CD4-positive, alpha-beta memory T cell (primary cell): ENCODE measurements around the gene CPA4. TPM values are rescaled to one million over a fixed set of nuclear protein-coding genes. Genes with fewer than 3 reads are reported as not detected.

ENCODE experiments used
- CTCF ChIA-PET: fragments of 350-600 bp; sonication (Branson Sonifier 250); formaldehyde crosslinking; loops from one replicate; lab custom pipeline; 2021; ENCODE audit warnings: inconsistent platforms; ENCODE audit not compliant: partially characterized antibody; lab: Charles Lee
- POLR2A ChIA-PET: fragments of 350-600 bp; sonication (Branson Sonifier 250); formaldehyde crosslinking; loops from one replicate; lab custom pipeline; 2021; ENCODE audit not compliant: partially characterized antibody; lab: Charles Lee
- DNase-seq, 5 donors: peaks; one replicate each; pipeline versions ENCODE4 v3.0.0 to v3.0.0-alpha.2; 2020 to 2022; ENCODE audit warnings: mixed read lengths in 1 of 5
- H3K27ac ChIP-seq: one replicate; pipeline ENCODE4 v1.7.0; 2013; ENCODE audit warnings: low read depth, low read length
- H3K27me3 ChIP-seq: 2 replicates; pipeline ENCODE4 v1.7.0; 2013; ENCODE audit warnings: mild to moderate bottlenecking, low read length, moderate library complexity; ENCODE audit not compliant: insufficient read depth
- H3K36me3 ChIP-seq: 2 replicates; pipeline ENCODE4 v1.7.0; 2013; ENCODE audit warnings: mild to moderate bottlenecking, low read length, moderate library complexity; ENCODE audit not compliant: insufficient read depth
- H3K4me1 ChIP-seq: 2 replicates; pipeline ENCODE4 v1.7.0; 2013; ENCODE audit warnings: mild to moderate bottlenecking, low read length, moderate library complexity; ENCODE audit not compliant: insufficient read depth
- H3K4me3 ChIP-seq, 2 donors: one replicate each; pipeline ENCODE4 v1.7.0; 2013; ENCODE audit warnings: low read length in 2 of 2, mild to moderate bottlenecking in 1 of 2
- H3K9me3 ChIP-seq, 2 donors: one replicate each; pipeline ENCODE4 v1.7.0; 2013; ENCODE audit warnings: low read length in 2 of 2, control low read depth in 1 of 2; ENCODE audit not compliant: control insufficient read depth in 1 of 2
- H3K27ac Mint-ChIP-seq, 7 donors: one replicate each; pipeline ENCODE4 v1.8.0; 2020 to 2021; ENCODE audit warnings: mixed read lengths in 7 of 7, mild to moderate bottlenecking in 6 of 7, inconsistent platforms in 3 of 7, moderate library complexity in 3 of 7
- H3K27me3 Mint-ChIP-seq, 2 donors: one replicate each; pipeline ENCODE4 v1.8.0; 2020 to 2021; ENCODE audit warnings: mixed read lengths in 2 of 2
- H3K36me3 Mint-ChIP-seq, 2 donors: one replicate each; pipeline ENCODE4 v1.8.0; 2020 to 2021; ENCODE audit warnings: mixed read lengths in 2 of 2, inconsistent platforms in 1 of 2, mild to moderate bottlenecking in 1 of 2
- H3K4me1 Mint-ChIP-seq, 4 donors: one replicate each; pipeline ENCODE4 v1.8.0; 2020 to 2021; ENCODE audit warnings: mixed read lengths in 4 of 4, mild to moderate bottlenecking in 1 of 4
- H3K4me3 Mint-ChIP-seq, 8 donors: one replicate each; pipeline ENCODE4 v1.8.0; 2020 to 2021; ENCODE audit warnings: mixed read lengths in 8 of 8, mild to moderate bottlenecking in 7 of 8, moderate library complexity in 6 of 8, inconsistent platforms in 3 of 8
- H3K9me3 Mint-ChIP-seq, 8 donors: one replicate each; pipeline ENCODE4 v1.8.0; 2020 to 2021; ENCODE audit warnings: mixed read lengths in 8 of 8, mild to moderate bottlenecking in 5 of 8, inconsistent platforms in 3 of 8, moderate library complexity in 1 of 8
- intact Hi-C: fragments of 100-400 bp; cut with micrococcal nuclease; formaldehyde crosslinking; loops from one replicate; pipeline ENCODE4 v1.15.1; 2023
- polyA plus RNA-seq, 2 donors: library from polyadenylated mRNA; unstranded; fragments of 300-500 nt; fragmentation: Illumina TruSeq; gene quantifications; one replicate each; pipeline ENCODE4 v1.2.3, GENCODE V29; 2021
- total RNA-seq, 2 experiments: library from RNA; stranded (reverse); gene quantifications; one replicate each; pipeline ENCODE4 v1.2.3, GENCODE V29; 2021

The CPA4 gene
- total and polyA plus RNA-seq, 4 experiments from 2014 or later = not detected

DNA sequence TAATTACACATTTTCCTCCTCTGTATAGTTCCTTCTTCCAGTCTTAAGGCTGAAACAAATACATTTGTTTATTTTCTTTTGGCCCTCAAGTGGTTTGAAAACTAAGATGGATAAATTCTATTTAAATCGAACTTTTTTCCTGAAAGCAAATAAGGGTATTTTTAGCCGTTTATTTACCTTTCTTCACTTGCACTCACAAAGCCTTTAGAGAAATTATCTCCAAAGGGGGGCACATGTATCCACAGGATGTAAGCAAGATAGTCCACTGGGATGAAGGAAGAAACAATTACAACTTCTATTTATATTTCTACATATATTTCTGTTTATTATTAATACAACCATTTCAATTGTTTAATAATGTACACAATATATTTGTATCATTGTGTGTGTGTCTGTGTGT, 10.2 kb downstream of the CPA4 start:
- intact Hi-C loops = no loop called here
- H3K27me3 Mint-ChIP-seq = peaks cover 5 to 8% of the 10 kb centered on the region in 2 donors
- Histone ChIP-seq H3K27me3 (no peaks in the 10 kb centered on the region), H3K4me3 (no peak overlapping the region), H3K9me3 (no peaks in the 10 kb centered on the region), H3K36me3 (no peaks in the 10 kb centered on the region), H3K4me1 (no peaks in the 10 kb centered on the region), H3K27ac (no peak overlapping the region)
- CTCF ChIA-PET = interaction anchor here (1.1 kb wide), 1 partner anchor 9 kb away, joined by 4 read pairs; no protein-coding TSS in a partner anchor
- DNase-seq = no peak
- H3K4me3 Mint-ChIP-seq = no peak overlapping the region
- POLR2A ChIA-PET = no interaction called here
- H3K4me1 Mint-ChIP-seq = no peaks in the 10 kb centered on the region
- H3K27ac Mint-ChIP-seq = no peak overlapping the region
- no peaks in the 10 kb centered on the region for H3K9me3 Mint-ChIP-seq
- H3K36me3 Mint-ChIP-seq = no peaks in the 10 kb centered on the region

DNA sequence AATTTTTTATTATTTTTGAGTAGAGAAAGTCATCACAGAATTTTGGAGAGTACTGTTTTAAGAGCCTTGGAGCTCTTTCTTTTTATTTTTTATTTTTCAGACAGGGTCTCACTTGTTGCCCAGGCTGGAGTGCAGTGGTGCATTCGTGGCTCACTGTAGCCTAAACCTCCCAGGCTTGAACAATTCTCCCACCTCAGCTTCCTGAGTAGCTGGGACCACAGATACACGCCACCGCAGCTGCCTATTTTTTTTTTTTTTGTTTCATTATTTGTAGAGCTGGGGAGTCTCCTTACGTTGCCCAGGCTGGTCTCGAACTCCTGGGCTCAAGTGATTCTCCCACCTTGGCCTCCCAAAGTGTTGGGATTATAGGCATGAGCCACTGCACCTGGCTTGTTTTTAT, 10.6 kb downstream of the CPA4 start:
- Histone ChIP-seq H3K27me3 (no peaks in the 10 kb centered on the region), H3K36me3 (no peaks in the 10 kb centered on the region), H3K27ac (no peak overlapping the region), H3K4me1 (no peaks in the 10 kb centered on the region), H3K9me3 (no peaks in the 10 kb centered on the region), H3K4me3 (no peak overlapping the region)
- no peak overlapping the region for H3K4me3 Mint-ChIP-seq
- H3K27ac Mint-ChIP-seq = no peak overlapping the region
- no peaks in the 10 kb centered on the region for H3K9me3 Mint-ChIP-seq
- no peaks in the 10 kb centered on the region for H3K36me3 Mint-ChIP-seq
- intact Hi-C loops = no loop called here
- H3K27me3 Mint-ChIP-seq = peaks cover 5 to 8% of the 10 kb centered on the region in 2 donors
- H3K4me1 Mint-ChIP-seq = no peaks in the 10 kb centered on the region
- POLR2A ChIA-PET = no interaction called here
- CTCF ChIA-PET = interaction anchor here (1.1 kb wide), 1 partner anchor 10 kb away, joined by 4 read pairs; no protein-coding TSS in a partner anchor
- no peak for DNase-seq

DNA sequence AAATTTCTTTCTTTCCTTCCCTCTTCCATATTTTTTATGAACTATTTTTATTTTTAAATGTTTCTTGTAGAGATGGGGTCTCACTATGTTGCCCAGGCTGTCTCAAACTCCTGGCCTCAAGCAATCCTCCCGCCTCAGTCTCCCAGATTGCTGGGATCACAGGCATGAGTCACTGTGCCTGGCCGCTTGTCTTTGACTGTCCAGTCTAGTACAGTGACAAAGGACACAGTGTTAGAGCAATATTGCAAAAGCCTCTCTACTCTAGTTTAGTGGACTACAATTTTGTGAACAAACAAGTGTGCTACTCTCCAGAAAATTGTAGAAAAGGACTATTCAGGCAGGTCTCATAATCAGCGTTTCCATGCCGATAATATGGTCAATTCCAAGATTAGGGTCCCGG, 11.0 kb downstream of the CPA4 start:
- Mint-ChIP-seq H3K36me3 (no peaks in the 10 kb centered on the region), H3K4me1 (no peaks in the 10 kb centered on the region), H3K9me3 (no peaks in the 10 kb centered on the region), H3K27ac (no peak overlapping the region), H3K4me3 (no peak overlapping the region), H3K27me3 (peaks cover 5 to 8% of the 10 kb centered on the region in 2 donors)
- H3K4me1 ChIP-seq = no peaks in the 10 kb centered on the region
- H3K4me3 ChIP-seq = no peak overlapping the region
- H3K36me3 ChIP-seq = no peaks in the 10 kb centered on the region
- no peaks in the 10 kb centered on the region for H3K27me3 ChIP-seq
- no peak overlapping the region for H3K27ac ChIP-seq
- POLR2A ChIA-PET = no interaction called here
- DNase-seq = no peak
- no peaks in the 10 kb centered on the region for H3K9me3 ChIP-seq
- CTCF ChIA-PET = interaction anchor here (1.1 kb wide), 1 partner anchor 10 kb away, joined by 4 read pairs; no protein-coding TSS in a partner anchor
- intact Hi-C loops = no loop called here

DNA sequence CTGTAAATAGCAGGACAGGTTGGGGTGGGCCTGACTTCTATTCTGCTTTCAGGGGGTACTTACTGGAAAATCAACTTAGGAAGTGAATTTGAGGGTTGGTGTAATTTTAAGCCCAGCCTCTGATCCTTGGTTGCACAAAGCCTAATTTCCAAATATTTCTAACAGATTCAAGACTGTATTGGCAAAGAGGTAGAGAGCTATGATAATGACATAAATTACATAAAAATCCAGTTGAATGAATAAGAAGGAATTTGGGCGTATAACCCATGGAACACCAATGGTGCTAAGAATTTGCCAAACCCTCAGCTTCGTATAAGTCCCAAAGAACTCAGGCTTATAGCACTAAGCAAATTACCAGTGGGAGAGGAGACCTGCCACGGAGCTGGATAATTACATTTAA, 11.9 kb downstream of the CPA4 start:
- no peak overlapping the region for H3K4me3 Mint-ChIP-seq
- H3K27ac Mint-ChIP-seq = no peak overlapping the region
- H3K9me3 Mint-ChIP-seq = no peaks in the 10 kb centered on the region
- Histone ChIP-seq H3K9me3 (no peaks in the 10 kb centered on the region), H3K4me1 (no peaks in the 10 kb centered on the region), H3K36me3 (no peaks in the 10 kb centered on the region), H3K27me3 (no peaks in the 10 kb centered on the region), H3K4me3 (no peak overlapping the region), H3K27ac (no peak overlapping the region)
- ChIA-PET CTCF (interaction anchor here (1.0 kb wide), 1 partner anchor 11 kb away, joined by 3 read pairs; no protein-coding TSS in a partner anchor), POLR2A (no interaction called here)
- H3K27me3 Mint-ChIP-seq = peaks cover 5 to 8% of the 10 kb centered on the region in 2 donors
- no peaks in the 10 kb centered on the region for H3K36me3 Mint-ChIP-seq
- intact Hi-C loops = no loop called here
- no peak for DNase-seq
- no peaks in the 10 kb centered on the region for H3K4me1 Mint-ChIP-seq

DNA sequence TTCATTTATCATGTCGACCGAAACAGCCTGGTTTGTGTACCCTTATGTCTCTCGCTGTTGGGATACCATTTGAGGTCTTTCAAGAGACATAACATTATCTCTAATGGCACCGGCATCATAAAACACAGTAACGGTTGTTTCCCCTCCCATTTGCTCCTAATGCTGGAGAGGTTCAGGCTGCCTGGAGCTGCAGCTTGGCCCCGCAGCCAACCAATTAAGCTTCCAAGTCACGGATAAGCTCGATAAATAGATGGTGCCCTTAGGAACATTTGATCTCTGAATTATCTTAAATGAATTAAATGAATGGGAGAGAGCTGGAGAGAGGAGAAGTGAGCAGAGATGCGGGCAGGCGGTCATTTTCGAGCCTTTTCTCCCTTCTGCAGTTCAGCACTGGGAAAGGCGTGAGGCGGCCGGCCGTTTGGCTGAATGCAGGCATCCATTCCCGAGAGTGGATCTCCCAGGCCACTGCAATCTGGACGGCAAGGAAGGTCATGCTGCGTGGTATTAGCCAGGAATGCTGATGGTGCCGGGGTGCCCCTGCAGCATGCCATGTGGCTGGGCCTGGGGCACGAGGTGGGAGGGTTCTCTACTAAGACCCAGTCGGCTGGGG, 12.6 kb downstream of the CPA4 start:
- Histone ChIP-seq H3K36me3 (no peaks in the 10 kb centered on the region), H3K27ac (no peak overlapping the region), H3K4me1 (no peaks in the 10 kb centered on the region), H3K27me3 (no peaks in the 10 kb centered on the region), H3K4me3 (no peak overlapping the region), H3K9me3 (no peaks in the 10 kb centered on the region)
- intact Hi-C loops = no loop called here
- H3K9me3 Mint-ChIP-seq = no peaks in the 10 kb centered on the region
- H3K4me3 Mint-ChIP-seq = no peak overlapping the region
- H3K27ac Mint-ChIP-seq = no peak overlapping the region
- peaks cover 5 to 10% of the 10 kb centered on the region in 2 donors for H3K27me3 Mint-ChIP-seq
- CTCF ChIA-PET = interaction anchor here (1.0 kb wide), 1 partner anchor 12 kb away, joined by 3 read pairs; no protein-coding TSS in a partner anchor
- no peaks in the 10 kb centered on the region for H3K4me1 Mint-ChIP-seq
- DNase-seq = no peak
- POLR2A ChIA-PET = no interaction called here
- no peaks in the 10 kb centered on the region for H3K36me3 Mint-ChIP-seq

DNA sequence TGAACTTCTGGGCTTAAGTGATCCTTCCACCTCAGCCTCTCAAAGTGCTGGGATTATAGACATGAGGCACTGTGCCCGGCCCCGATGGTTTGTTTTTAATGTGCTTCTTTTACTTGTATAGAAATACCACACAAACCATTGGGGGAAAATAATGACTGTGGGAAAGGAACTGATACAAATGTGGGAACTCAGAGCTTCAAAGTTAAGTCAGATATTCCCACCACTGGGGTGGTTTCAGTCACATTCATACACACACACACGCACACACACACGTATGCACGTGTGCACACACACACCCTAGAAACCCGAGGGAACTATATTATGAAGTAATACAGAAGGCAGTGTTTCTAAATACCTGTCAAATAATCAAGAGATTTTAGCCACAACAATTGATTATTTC, 17.0 kb downstream of the CPA4 start:
- Mint-ChIP-seq H3K27me3 (peaks cover 0 to 14% of the 10 kb centered on the region in 2 donors), H3K27ac (no peak overlapping the region), H3K36me3 (no peaks in the 10 kb centered on the region), H3K4me3 (no peak overlapping the region), H3K9me3 (no peaks in the 10 kb centered on the region), H3K4me1 (no peaks in the 10 kb centered on the region)
- H3K9me3 ChIP-seq = no peaks in the 10 kb centered on the region
- no peak overlapping the region for H3K27ac ChIP-seq
- ChIA-PET POLR2A (no interaction called here), CTCF (no interaction called here)
- intact Hi-C loops = no loop called here
- no peaks in the 10 kb centered on the region for H3K27me3 ChIP-seq
- H3K4me3 ChIP-seq = no peak overlapping the region
- no peaks in the 10 kb centered on the region for H3K36me3 ChIP-seq
- no peaks in the 10 kb centered on the region for H3K4me1 ChIP-seq
- no peak for DNase-seq

DNA sequence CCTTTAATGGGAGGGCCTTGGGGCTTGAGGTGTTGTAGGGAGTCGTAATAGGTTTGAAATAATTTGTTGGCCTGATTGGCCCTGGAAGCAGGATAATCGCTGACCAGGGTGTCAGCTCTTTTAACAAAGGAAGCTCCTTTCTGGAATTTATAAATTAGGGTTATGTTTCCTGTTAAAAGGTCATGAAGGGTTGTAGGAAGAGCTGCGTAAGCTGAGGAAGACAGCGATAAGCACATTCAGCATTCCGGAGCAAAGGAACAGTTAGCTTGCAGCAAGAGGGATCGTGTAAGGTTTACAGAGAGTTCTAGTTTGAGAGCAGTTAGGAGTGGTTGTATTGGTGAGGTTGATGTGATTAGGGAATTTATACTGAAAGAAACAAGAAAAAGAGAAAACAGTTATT, 21.3 kb downstream of the CPA4 start:
- Mint-ChIP-seq H3K4me3 (no peak overlapping the region), H3K4me1 (no peaks in the 10 kb centered on the region), H3K36me3 (no peaks in the 10 kb centered on the region), H3K9me3 (no peaks in the 10 kb centered on the region), H3K27me3 (peaks cover 4 to 11% of the 10 kb centered on the region in 2 donors), H3K27ac (no peak overlapping the region)
- H3K27me3 ChIP-seq = no peaks in the 10 kb centered on the region
- H3K27ac ChIP-seq = no peak overlapping the region
- H3K4me3 ChIP-seq = no peak overlapping the region
- no peaks in the 10 kb centered on the region for H3K4me1 ChIP-seq
- intact Hi-C loops = no loop called here
- CTCF ChIA-PET = no interaction called here
- no peaks in the 10 kb centered on the region for H3K9me3 ChIP-seq
- DNase-seq = no peak
- POLR2A ChIA-PET = no interaction called here
- H3K36me3 ChIP-seq = no peaks in the 10 kb centered on the region
